Activated CD4-positive, alpha-beta T cell treated with anti-CD3 and anti-CD28 coated beads for 24 hours (primary cell): ENCODE results near the gene PDE8A.
"Not testable (repeated sequence)": the region's sequence is repeated elsewhere in the genome, so short reads cannot be mapped to it uniquely, and the experiment has no call there.

Source experiments
- DNase-seq, 2 donors: peaks; one replicate each; pipeline ENCODE4 v3.0.0-alpha.2; 2020; ENCODE audit warnings: low read depth in 2 of 2

Gene PDE8A

GRCh38 chr15:84991014-84991712 lies 9.5 kb downstream of the PDE8A start:
- no peak for DNase-seq

DNA sequence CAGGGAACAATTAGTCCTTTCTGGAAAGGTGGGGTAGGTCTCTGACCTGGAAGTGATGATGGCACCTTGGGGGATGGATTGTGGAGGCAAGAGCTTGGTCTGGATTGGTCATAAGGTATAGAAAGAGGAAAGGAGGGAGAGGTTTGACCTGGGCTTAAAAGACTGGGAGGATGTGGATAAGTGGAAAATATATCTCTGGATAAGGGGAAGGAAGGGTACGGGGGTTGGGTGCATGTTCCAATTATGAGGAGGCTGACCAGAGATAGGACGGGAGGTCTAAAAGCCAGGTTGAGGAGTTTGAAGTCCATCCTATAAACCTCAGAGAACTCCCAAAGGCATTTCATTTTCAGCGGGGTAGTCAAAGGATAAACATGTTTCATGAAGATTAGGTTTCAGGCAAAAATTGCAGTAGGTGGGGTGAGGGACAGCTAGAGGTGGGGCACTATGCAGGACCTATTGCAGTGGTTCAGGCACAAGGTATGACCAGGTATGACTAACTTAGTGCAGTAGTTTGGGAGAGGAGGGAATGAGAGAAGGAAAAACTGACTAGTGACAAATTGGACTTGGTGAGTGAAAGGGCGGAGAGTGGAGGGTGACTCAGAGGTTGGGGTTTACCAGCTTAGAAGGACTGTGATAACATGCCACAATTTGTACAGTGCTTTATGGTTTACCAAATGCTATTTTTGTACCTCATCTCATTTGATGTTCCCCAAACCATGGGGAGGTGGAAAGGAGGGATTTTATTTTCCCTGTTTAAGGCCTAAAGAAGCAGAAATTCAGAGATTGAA lies 10.7 kb downstream of the PDE8A start:
- DNase-seq, result peak; percentile 16 to 22

GRCh38 chr15:84996055-84996454 lies 14.4 kb downstream of the PDE8A start:
- no peak for DNase-seq

DNA sequence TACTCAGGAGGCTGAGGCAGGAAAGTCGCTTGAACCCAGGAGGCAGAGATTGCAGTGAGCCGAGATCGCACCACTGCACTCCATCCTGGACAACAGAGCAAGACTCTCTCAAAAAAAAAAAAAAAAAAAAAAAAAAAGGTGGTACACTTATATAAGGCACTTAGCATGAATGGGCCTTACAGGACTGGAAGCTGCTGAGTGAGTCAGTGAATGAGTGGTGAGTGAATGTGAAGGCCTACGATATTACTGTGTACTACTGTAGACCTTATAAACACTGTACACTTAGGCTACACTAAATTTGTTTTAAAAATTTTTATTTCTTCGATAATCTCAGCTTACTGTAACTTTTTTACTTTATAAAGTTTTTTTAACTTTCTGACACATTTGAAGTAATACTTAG lies 15.1 kb downstream of the PDE8A start:
- DNase-seq, result not testable (repeated sequence)

GRCh38 chr15:84997214-84997613 lies 15.6 kb downstream of the PDE8A start:
- DNase-seq, result not testable (repeated sequence)

DNA sequence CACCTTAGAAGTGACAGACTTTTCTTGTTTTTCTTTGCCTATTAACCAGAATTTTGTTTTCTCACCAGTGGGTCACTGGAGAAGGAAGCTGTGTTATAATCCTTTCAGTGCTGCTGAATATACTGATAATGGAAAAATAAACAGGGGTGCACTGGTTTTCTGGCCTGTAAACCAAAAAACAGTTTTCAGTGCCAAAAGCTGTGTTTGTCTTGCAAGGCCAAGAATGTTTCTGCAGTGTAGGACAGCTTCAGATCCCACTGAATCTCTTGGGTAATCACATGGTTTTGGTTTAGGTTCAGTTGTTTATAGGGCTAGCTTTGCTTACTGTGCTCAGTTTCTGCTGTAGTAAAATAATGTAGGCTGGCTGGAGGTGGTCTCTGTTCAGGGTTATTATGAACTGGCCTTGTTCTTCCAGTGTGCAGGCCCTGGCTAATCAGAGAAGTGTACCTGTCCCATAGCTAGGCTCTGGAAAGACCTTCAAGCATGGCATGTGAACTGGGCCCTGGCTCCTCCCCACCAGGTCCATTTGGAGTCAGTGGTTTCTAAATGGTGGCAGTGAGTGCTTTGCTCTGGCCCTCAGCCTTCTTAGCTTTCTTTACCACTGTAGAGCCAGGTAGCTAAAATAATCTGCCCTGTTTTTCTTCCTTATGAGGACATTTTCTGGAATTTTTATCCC lies 18.7 kb downstream of the PDE8A start:
- DNase-seq, result no peak

- DNase-seq, result no peak
Measured at GRCh38 chr15:85000937-85001336, 19.3 kb downstream of the PDE8A start.

DNA sequence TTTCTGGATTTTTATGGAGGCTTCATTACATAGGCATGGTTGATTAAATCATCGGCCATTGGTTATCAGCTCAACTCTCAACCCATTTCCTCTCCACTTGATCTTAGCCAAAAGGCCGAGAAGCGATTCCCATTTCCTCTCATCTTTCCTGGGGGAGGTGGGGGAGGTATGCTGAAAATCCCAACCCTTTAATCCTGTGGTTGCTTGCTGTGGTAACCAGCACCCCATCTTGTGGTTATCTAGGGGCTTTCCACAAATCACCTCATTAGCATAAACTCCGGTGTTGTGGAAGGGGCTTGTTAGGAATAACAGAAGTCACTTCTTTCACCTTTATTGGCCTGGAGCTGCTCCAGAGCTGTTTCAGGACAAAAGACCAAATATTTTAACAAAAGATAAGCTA lies 20.9 kb downstream of the PDE8A start:
- DNase-seq, result no peak

GRCh38 chr15:85003593-85004312 lies 22.1 kb downstream of the PDE8A start:
- DNase-seq, result no peak

DNA sequence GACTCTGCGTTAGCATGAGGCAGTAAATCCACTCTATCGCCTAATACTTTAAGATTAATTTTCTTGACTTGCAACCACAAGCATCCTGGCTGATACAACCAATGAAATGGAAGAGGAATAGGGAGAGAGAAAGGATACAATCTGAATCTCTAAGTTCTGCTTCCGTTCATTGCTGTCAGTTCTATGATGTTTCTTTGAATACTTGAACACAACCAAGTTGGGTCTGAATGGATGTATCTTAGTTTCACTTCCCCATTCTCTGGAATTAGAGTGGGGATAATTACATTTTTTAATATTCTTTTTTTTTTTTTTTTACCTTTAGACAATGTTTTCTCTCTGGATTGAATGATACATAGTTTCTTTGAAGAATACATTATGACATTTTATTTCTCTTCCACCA lies 22.9 kb downstream of the PDE8A start:
- no peak for DNase-seq

- no peak for DNase-seq
Measured at GRCh38 chr15:85005319-85005718, 23.7 kb downstream of the PDE8A start.

DNA sequence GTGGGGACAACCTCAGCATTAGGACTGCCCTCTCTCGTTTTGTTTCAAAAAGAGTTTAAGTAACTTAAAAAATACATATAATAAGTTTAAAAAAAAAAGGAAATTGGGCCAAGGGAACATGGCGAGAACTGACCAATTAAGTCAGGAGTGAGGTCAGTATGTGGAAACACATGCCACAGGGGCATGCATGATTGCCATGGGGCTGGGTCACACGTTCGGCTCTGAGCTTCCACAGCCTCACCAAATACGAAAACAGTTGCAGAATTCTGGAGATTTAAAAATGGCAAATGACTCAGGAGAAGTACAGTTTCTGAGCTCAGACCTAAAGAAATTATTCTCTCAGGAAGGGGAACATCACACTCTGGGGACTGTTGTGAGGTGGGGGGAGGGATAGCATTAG lies 24.1 kb downstream of the PDE8A start:
- no peak for DNase-seq

DNA sequence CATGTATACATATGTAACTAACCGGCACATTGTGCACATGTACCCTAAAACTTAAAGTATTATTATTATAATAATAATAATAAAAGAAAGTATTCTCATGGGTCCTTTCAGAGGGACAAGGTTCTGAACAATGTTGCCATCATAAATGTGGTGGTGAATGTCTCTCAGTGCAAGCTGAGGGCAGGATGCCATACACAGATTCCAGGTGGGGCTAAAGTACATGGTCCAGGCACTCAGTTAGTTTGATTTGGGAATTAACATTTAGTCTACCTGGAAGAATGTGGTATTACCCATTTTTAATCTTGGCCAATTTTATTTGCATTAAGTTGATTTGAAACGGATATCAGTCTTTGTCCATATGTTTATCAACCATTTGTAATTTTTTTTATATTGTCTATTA lies 24.5 kb downstream of the PDE8A start:
- DNase-seq, result no peak

DNA sequence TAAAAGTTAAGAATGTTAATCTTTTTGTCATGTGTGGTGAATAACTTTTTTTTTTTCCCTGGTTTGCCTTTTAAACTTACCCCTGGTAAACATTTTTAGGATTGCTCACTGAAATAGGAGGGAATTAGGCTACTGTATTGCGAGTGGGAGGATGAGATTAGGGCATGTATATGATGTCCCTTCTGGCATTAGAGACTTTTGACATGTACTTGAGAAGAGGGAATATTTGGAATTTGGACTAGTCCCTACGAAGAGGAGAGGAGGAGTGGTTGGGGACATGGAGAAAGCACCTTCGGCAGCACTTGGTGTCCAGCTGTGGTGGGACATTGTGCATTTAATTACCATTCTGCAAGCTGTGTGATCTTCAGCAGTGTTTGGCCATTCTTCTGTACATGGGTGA lies 25.0 kb downstream of the PDE8A start:
- DNase-seq, result no peak

DNA sequence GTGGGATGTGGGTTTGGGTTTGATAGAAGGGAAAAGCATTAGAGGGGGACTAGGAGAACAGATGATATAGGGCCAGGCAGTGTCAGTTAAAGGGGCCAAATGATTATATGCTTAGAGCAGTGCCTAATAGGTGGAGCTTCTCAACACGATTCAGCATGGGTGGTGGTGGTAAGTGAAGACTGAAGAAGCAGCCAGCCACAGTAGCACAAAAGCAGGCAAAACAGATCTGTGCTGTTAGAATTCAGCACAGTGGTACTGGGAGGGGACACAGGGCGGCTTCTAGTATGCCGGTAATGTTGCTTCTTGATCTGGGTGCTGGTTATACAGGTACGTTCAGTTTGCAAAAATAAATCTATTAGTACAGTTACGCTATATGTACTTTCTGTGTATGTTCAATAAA lies 25.5 kb downstream of the PDE8A start:
- no peak for DNase-seq

GRCh38 chr15:85007741-85008397 lies 26.2 kb downstream of the PDE8A start:
- DNase-seq, result no peak

DNA sequence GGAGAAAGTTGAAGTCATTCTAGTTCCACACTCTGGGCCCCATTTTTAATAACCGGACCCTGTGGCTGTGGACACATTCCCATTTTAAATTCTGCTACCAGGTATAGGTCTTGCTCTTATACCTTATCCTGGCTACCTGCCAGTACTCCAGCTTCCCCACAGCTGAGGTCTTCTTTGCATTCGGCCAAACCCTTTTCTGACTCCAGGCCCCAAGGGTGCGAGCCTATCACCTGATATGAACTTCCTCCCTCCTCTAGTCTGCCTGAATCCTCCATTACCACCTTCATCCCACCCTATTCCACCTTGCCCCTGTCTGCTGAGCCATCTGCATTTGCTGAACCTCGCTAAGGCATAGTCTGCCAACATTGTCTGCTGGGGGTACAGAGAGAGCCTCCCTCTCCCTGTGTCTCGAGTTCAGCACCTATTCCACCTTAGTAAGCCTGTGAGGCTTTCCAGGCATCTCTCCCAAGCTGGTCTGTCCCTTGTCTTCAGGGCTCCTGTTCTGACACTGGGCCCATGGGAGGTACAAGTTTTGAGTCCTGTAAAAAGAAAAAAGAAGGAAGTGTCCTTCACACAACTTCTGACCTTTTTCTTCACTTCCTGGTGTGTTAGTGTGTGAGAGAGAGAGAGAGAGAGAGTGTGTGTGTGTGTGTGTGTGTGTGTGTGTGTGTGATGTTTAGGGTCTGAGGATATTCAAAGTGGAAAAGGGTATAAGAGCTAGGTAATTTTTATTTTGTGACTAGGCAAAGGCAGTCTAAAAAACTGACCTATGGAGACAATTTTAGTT lies 27.0 kb downstream of the PDE8A start:
- DNase-seq, result no peak

DNA sequence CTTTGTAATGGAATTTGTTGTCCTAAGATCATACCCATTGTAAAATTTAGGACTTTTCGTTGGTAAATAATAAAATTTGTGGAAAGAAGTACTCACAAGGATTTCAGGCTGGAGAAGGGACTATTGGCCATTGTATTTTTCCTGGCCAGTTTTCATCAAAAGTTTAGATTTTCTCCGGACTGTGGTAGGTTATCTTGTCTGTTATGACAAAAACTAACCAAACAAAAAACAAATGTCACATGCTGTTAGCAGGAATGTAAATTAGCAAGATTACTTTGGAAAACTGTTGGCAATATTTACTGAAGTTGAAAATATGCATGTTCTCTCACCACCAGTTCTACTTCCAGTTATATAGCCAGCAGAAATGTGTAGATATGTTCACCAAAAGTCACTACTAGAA lies 27.8 kb downstream of the PDE8A start:
- DNase-seq, result no peak

- DNase-seq, result no peak
Measured at GRCh38 chr15:85010071-85010385, 28.4 kb downstream of the PDE8A start.

DNA sequence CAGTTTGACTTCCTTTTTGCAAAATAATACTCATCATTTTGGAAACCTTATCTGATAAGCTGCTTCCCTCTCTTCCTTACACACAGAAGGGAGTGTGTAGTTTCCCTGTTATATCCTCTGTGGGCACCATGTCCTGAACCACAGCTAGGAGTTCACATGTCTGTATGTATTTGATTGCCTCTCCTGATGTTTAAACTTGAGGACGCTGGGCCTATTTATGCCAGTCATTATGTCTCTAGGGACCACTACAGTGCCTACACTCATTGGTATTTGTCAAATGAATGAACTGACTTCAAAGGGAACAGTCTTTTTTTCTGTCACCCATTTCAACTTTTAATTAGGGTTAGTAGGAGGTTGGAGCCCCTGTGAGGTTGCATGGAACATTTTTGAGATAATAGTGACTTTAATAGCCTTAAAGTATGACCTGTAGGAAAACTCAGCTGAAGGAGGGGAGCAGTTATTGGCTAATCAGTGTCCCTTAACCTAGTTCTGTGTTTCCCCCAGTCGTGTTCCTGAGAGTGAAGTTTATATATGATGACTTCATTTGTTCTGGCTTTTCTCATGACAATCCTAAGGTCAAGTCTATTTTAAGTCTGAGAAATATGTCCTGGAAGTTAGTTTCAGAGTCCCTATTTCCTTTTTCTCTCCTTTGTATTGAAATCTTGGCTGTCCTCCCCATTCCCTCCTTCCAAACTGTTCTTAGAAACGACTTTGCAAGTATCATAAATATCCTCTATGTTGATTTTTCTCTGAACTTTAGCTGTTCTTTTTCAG lies 28.9 kb downstream of the PDE8A start:
- DNase-seq, result no peak
